PFSK-1 (cell line): ENCODE data around the gene APOO.

Experiments
- FOXP2 ChIP-seq: optimal IDR thresholded peaks from 2 replicates; pipeline ENCODE3; 2011; ENCODE audit warnings: borderline replicate concordance, control low read depth, inconsistent platforms; ENCODE audit not compliant: insufficient read depth; ENCODE audit errors: extremely low read length, extremely low read depth
- POLR2AphosphoS5 ChIP-seq: IDR thresholded peaks from 2 replicates; pipeline ENCODE4 v1.6.1; 2012; ENCODE audit warnings: low read depth, mild to moderate bottlenecking, control low read depth, low read length, moderate library complexity
- REST ChIP-seq, 2 experiments: IDR thresholded peaks; 2 replicates each; pipeline versions ENCODE4 v1.6.1 to v1.8.0; 2011 to 2012; ENCODE audit warnings: low read depth in 2 of 2, low read length in 2 of 2, control low read depth in 1 of 2, inconsistent platforms in 1 of 2, mild to moderate bottlenecking in 1 of 2, moderate library complexity in 1 of 2; ENCODE audit not compliant: insufficient read depth in 1 of 2
- SIN3A ChIP-seq: IDR thresholded peaks from 2 replicates; pipeline ENCODE4 v1.6.1; 2012; ENCODE audit warnings: mild to moderate bottlenecking, low read length, moderate library complexity, borderline replicate concordance; ENCODE audit not compliant: insufficient read depth
- TAF1 ChIP-seq: IDR thresholded peaks from 2 replicates; pipeline ENCODE4 v1.6.1; 2012; ENCODE audit warnings: low read length, control low read depth, borderline replicate concordance; ENCODE audit not compliant: insufficient read depth

APOO gene

GRCh38 chrX:23789386-23790154 lies 118.2 kb downstream of the APOO start:
- TF ChIP-seq POLR2AphosphoS5: no peak
- no peak for TF ChIP-seq FOXP2
- no peak for TF ChIP-seq TAF1
- TF ChIP-seq REST (IDR thresholded peaks at IDR 0.05; ENCODE audit: insufficient read depth in 1 of 2, low read depth in 2 of 2, low read length in 2 of 2): no peak
- TF ChIP-seq SIN3A: no peak

GRCh38 chrX:23788946-23789345 lies 118.8 kb downstream of the APOO start:
- TF ChIP-seq TAF1 (no peak), REST (IDR thresholded peaks at IDR 0.05; ENCODE audit: insufficient read depth in 1 of 2, low read depth in 2 of 2, low read length in 2 of 2) (no peak), FOXP2 (no peak), POLR2AphosphoS5 (no peak), SIN3A (no peak)

- TF ChIP-seq FOXP2: no peak
- TF ChIP-seq TAF1: no peak
- TF ChIP-seq SIN3A: no peak
- TF ChIP-seq POLR2AphosphoS5: no peak
- TF ChIP-seq REST (IDR thresholded peaks at IDR 0.05; ENCODE audit: insufficient read depth in 1 of 2, low read depth in 2 of 2, low read length in 2 of 2): no peak
Measured at GRCh38 chrX:23788521-23788920, 119.2 kb downstream of the APOO start.

- TF ChIP-seq POLR2AphosphoS5: no peak
- TF ChIP-seq SIN3A: no peak
- no peak for TF ChIP-seq TAF1
- no peak for TF ChIP-seq REST (IDR thresholded peaks at IDR 0.05; ENCODE audit: insufficient read depth in 1 of 2, low read depth in 2 of 2, low read length in 2 of 2)
- TF ChIP-seq FOXP2: no peak
Measured at GRCh38 chrX:23787745-23788118, 120.0 kb downstream of the APOO start.

- TF ChIP-seq FOXP2 (no peak), REST (IDR thresholded peaks at IDR 0.05; ENCODE audit: insufficient read depth in 1 of 2, low read depth in 2 of 2, low read length in 2 of 2) (no peak), SIN3A (no peak), POLR2AphosphoS5 (no peak), TAF1 (no peak)
Measured at GRCh38 chrX:23786268-23786815, 121.4 kb downstream of the APOO start.
